Skeletal muscle tissue (tissue), 4 donors: Measurements from ENCODE around the gene VAX1. TPM values are rescaled to one million over a fixed set of nuclear protein-coding genes. Genes with fewer than 3 reads are reported as not detected.
A peak's percentile ranks its signal among the peaks of the same experiment; 100 is the strongest.

Experiments used
- H3K27ac ChIP-seq: one replicate; pipeline ENCODE4 v1.7.0; 2013; ENCODE audit warnings: mild to moderate bottlenecking, low read depth, low read length, inconsistent platforms
- H3K27me3 ChIP-seq, 3 donors: one replicate each; pipeline ENCODE4 v1.7.0; 2013; ENCODE audit warnings: low read length in 3 of 3; ENCODE audit not compliant: control insufficient read depth in 3 of 3, insufficient read depth in 3 of 3
- H3K36me3 ChIP-seq, 3 donors: one replicate each; pipeline ENCODE4 v1.7.0; 2013; ENCODE audit warnings: low read length in 3 of 3; ENCODE audit not compliant: control insufficient read depth in 3 of 3, insufficient read depth in 3 of 3
- H3K4me1 ChIP-seq, 3 donors: one replicate each; pipeline ENCODE4 v1.7.0; 2013; ENCODE audit warnings: low read length in 3 of 3, mild to moderate bottlenecking in 3 of 3; ENCODE audit not compliant: control insufficient read depth in 3 of 3, insufficient read depth in 3 of 3
- H3K4me3 ChIP-seq, 3 donors: one replicate each; pipeline ENCODE4 v1.7.0; 2013; ENCODE audit warnings: low read length in 3 of 3
- H3K9ac ChIP-seq, 3 donors: one replicate each; pipeline ENCODE4 v1.7.0; 2013; ENCODE audit warnings: low read length in 3 of 3, mild to moderate bottlenecking in 3 of 3, moderate library complexity in 2 of 3, low read depth in 1 of 3
- H3K9me3 ChIP-seq, 3 donors: one replicate each; pipeline ENCODE4 v1.7.0; 2013; ENCODE audit warnings: low read length in 3 of 3; ENCODE audit not compliant: control insufficient read depth in 3 of 3
- total RNA-seq: library from RNA; depleted of rRNA; stranded (reverse); fragments of >200 nt; gene quantifications from one replicate; pipeline ENCODE4 v1.2.3, GENCODE V29; 2014
- donor health status: Osteomylitis.

The VAX1 gene
- total RNA-seq, 1 donor from 2014 or later: not detected

DNA sequence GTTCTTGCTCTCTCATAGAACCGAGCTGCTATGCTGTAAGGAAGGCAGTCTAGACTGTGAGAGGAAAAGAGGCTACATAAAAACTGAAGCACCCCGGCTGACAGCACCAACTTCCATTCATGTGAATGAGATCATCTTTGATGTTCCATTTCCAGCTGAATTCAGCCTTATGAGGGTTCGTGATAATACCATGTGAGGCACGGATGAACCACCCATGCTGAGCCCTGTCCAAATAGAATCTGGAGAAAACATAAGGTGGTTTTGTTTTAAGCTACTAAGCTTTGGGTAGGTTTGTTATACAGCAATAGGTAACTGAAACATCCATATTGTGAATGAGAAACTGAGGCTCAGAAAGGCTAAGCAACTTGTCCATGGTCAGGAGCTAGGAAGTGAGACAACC is 6.9 kb upstream of the VAX1 start:
- no peak overlapping the region for H3K27ac ChIP-seq
- peaks cover 38 to 49% (median 42%) of the 10 kb centered on the region in 3 donors for H3K27me3 ChIP-seq

GRCh38 chr10:117143103-117143823 is 5.2 kb upstream of the VAX1 start:
- Histone ChIP-seq H3K4me1 (peaks cover 0 to 3% (median 1%) of the 10 kb centered on the region in 3 donors), H3K27ac (no peak overlapping the region), H3K9me3 (peaks cover 0 to 13% (median 2%) of the 10 kb centered on the region in 3 donors), H3K27me3 (peaks cover 45 to 60% (median 51%) of the 10 kb centered on the region in 3 donors), H3K4me3 (no peak overlapping the region), H3K36me3 (no peaks in the 10 kb centered on the region), H3K9ac (no peak overlapping the region)

More for the DNA sequence above, 6.9 kb upstream of the VAX1 start:
- no peaks in the 10 kb centered on the region for H3K36me3 ChIP-seq
- H3K4me3 ChIP-seq: no peak overlapping the region
- H3K4me1 ChIP-seq: no peaks in the 10 kb centered on the region
- H3K9ac ChIP-seq: no peak overlapping the region
- peaks cover 0 to 13% (median 2%) of the 10 kb centered on the region in 3 donors for H3K9me3 ChIP-seq

GRCh38 chr10:117140525-117140902 is 2.4 kb upstream of the VAX1 start:
- peaks cover 6 to 11% (median 7%) of the 10 kb centered on the region in 3 donors for H3K4me1 ChIP-seq
- peaks cover 63 to 84% (median 77%) of the 10 kb centered on the region in 3 donors for H3K27me3 ChIP-seq

DNA sequence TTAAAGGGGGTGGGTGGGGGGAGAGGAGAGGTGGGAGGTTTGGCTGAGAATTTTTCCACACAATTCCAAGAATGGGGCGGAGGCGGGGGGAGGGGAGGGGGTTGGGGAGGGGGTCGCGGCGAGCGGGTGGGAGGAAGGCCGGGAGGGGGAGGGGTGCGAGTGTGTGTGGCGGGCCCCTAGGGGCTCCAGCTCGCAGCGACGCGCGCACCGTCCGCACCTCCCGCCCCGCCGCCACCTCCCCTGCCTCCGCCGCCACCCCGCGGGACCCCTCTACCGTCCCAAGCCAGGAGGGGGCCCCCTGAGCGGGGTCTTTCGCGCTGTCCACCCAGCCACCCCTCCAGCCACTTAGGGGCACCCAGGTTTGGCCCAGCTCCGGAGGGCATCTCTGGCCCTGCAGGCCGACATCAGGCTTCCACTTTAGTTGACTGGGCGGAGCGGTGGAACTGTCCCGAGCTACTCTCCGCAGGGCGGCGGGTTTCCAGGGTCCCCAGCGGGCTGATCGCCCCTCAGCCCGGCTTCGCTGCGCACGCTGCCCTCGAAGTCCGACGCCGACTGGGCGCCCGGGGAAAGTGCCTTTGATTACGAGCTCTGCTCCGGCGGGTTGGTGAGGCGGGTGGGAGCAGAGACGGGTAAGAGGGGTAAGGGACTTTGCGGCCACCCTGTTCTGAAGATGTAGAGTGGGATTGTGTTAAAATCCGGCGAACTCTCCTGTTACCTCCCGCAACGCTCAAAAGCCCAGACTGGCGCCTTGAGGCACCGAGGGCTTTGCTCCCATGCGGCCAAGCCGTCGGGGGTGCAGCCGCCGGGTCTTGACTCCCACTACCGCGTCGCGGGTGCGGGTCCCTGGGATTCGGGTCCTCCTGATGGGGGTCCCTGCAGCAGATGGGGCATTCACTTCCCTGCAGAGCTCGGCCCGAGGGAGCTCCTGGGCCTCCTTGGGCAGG is 1.8 kb upstream of the VAX1 start:
- Histone ChIP-seq H3K4me3 (no peak overlapping the region), H3K27me3 (peaks cover 68 to 89% (median 79%) of the 10 kb centered on the region in 3 donors), H3K36me3 (no peaks in the 10 kb centered on the region), H3K9ac (no peak overlapping the region), H3K9me3 (peaks cover 0 to 9% (median 2%) of the 10 kb centered on the region in 3 donors), H3K27ac (no peak overlapping the region), H3K4me1 (peaks cover 6 to 11% (median 7%) of the 10 kb centered on the region in 3 donors)

More at GRCh38 chr10:117140525-117140902, 2.4 kb upstream of the VAX1 start:
- H3K4me3 ChIP-seq: no peak overlapping the region
- no peak overlapping the region for H3K9ac ChIP-seq
- H3K36me3 ChIP-seq: no peaks in the 10 kb centered on the region
- no peak overlapping the region for H3K27ac ChIP-seq
- H3K9me3 ChIP-seq: peaks cover 0 to 13% (median 2%) of the 10 kb centered on the region in 3 donors

GRCh38 chr10:117138838-117139580 is 939 bp upstream of the VAX1 start:
- H3K4me3 ChIP-seq: no peak overlapping the region
- H3K27ac ChIP-seq: no peak overlapping the region
- peaks cover 6 to 11% (median 7%) of the 10 kb centered on the region in 3 donors for H3K4me1 ChIP-seq
- H3K36me3 ChIP-seq: no peaks in the 10 kb centered on the region
- no peak overlapping the region for H3K9ac ChIP-seq
- peaks cover 72 to 88% (median 85%) of the 10 kb centered on the region in 3 donors for H3K27me3 ChIP-seq
- peaks cover 0 to 2% (median 1%) of the 10 kb centered on the region in 3 donors for H3K9me3 ChIP-seq

DNA sequence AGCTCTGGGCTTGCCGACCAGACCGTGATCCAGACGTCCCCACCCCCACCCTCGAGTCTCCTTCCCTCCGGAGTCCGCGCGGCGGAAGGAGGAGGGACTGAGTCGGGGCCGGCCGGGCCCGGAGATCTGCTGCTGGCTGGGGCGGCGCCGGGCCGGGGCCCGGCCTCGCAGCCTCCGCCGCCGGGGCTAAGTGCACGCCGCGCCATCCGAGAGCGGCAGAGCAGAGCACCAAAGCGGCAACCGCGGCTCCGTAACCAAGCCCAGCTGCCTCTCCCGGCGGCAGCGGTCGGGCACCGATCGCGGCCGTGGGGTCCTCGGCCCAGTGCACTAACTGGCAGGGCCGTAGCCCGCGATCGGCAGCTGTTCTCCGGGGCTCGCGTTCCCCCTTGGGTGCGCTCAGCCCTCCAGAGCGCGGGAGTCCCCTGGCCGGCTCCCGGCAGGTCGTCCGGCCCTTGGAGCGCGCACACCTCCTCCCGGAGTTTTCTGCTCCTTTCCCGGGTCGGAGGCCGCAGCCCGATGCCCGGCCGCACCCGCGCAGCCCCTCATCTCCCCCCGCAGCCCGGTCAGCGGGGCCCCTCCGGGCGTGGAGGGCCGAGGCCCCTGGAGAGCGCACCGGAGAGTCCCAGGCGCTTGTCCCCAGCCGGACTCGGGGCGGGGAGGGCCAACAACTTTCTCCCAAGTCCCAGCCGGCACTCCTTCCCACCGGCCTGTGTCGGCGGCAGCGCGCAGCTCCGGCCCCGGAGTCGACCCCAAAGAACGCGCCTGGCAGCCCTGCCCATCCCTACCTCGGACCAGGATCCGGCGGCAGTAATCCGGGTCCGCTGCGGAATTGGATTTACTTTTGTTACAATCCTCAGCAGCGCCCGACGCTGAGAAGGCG is 799 bp downstream of the VAX1 start:
- H3K9me3 ChIP-seq: peaks cover 0 to 2% (median 0%) of the 10 kb centered on the region in 3 donors
- H3K27ac ChIP-seq: no peak overlapping the region
- H3K4me1 ChIP-seq: peaks cover 7 to 11% (median 8%) of the 10 kb centered on the region in 3 donors
- no peaks in the 10 kb centered on the region for H3K36me3 ChIP-seq
- peak overlapping the region in 1 of 3 donors; percentile 16 for H3K9ac ChIP-seq
- peaks cover 77 to 92% (median 91%) of the 10 kb centered on the region in 3 donors for H3K27me3 ChIP-seq
- peak overlapping the region; percentile 13 to 43 (median 38) for H3K4me3 ChIP-seq

DNA sequence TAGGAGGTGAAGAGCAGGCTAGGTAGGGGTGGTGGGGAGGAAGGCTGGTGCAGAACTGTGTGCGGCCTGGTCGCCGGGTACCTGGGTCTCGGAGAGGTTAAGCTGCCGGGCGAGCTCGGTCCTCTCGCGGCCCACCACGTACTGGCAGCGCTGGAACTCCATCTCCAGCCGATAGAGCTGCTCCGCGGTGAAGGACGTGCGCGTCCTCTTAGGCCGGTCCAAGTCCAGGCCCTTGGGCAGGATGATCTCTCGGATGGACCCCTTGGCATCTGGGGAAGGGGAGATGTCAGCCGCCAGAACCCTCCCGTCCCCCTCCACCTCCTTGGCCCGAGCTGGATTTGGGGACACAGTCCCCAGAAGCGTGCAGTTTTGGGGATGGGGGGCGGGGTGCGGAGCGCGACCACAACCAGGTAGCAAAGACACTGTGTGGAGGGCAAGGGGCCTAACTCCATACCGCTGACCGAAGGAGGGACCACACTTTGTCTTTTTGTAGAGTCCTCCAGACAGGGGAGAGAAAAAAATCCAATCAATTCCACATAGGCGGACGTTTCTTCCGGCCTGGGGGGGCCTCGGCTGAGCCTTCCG is 1.6 kb downstream of the VAX1 start:
- no peaks in the 10 kb centered on the region for H3K9me3 ChIP-seq
- no peaks in the 10 kb centered on the region for H3K36me3 ChIP-seq
- no peak overlapping the region for H3K9ac ChIP-seq
- H3K27ac ChIP-seq: no peak overlapping the region
- peaks cover 77 to 92% (median 91%) of the 10 kb centered on the region in 3 donors for H3K27me3 ChIP-seq
- H3K4me1 ChIP-seq: peaks cover 7 to 11% (median 8%) of the 10 kb centered on the region in 3 donors
- H3K4me3 ChIP-seq: no peak overlapping the region

GRCh38 chr10:117135480-117136140 is 2.5 kb downstream of the VAX1 start:
- Histone ChIP-seq H3K9ac (no peak overlapping the region), H3K4me1 (peaks cover 7 to 11% (median 8%) of the 10 kb centered on the region in 3 donors), H3K27ac (no peak overlapping the region), H3K27me3 (peaks cover 79 to 94% (median 90%) of the 10 kb centered on the region in 3 donors), H3K36me3 (no peaks in the 10 kb centered on the region), H3K4me3 (no peak overlapping the region), H3K9me3 (no peaks in the 10 kb centered on the region)
